Stimulated activated CD8-positive, alpha-beta memory T cell treated with anti-CD3 and anti-CD28 coated beads, Interleukin-7, amount 100 ng/mL, for 1 hour (primary cell): ENCODE results near the gene GMPS.
"Not testable (repeated sequence)": the region's sequence is repeated elsewhere in the genome, so short reads cannot be mapped to it uniquely, and the experiment has no call there.

Experiments
- DNase-seq, 2 donors: peaks; one replicate each; pipeline ENCODE4 v3.0.0-alpha.2; 2020; ENCODE audit warnings: low read depth in 2 of 2

GMPS gene

GRCh38 chr3:155872904-155873646 lies 2.6 kb downstream of the GMPS start:
- no peak for DNase-seq

DNA sequence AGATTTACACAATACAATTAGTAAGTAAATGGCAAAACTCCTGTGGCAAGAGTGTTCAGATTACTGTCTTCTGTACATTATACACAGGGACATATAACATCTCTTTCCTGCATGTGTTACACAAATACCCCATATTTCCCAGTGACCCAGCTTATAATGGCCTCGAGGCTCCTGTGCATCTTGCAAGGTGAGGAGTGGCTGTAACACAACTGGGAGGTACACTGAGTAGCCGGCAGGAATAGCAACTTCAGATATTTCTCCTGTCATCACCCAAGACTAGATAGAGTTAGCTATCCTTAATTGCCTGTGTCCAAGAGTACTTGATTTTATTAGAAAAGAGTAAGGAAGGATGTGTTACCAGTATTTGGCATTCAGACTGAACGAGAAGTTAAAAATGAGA lies 5.6 kb downstream of the GMPS start:
- DNase-seq, result no peak

DNA sequence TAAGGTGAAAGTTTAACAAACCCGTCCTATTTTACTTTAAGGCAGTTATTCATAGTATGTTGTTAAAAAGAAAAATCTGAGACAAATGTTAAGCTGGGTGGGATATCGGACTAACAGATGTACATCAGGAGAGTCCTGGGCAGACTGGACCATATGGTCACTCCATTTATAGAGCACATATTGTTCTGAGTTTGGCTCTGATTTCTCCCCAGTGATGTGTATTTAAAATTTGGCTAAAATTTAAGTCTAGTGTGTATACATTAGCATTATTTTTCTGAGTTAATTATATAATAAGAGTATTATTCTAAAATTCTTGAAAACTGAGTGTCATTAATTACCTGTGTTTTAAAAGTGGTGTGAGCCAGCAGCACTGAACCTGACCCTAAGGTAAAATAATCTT lies 6.1 kb downstream of the GMPS start:
- no peak for DNase-seq

DNA sequence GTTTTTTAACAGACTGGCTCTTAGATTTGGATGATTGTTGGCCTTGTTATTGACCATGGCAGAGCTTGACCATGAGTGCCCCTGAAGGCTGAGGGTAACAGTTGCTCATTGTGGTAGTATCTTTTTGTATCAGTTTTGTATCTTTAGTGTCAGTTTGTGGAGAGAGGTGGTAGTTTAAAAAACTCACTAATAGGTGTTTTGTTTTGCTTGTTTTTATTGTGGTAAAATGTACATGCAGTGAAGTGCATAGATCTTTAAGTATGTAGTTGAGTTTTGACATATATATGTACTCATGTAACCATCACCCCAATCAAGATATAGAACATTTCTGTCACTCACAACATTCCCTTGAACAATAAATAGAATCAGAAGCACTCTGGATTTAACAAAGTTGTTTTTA lies 9.8 kb downstream of the GMPS start:
- DNase-seq, result no peak

DNA sequence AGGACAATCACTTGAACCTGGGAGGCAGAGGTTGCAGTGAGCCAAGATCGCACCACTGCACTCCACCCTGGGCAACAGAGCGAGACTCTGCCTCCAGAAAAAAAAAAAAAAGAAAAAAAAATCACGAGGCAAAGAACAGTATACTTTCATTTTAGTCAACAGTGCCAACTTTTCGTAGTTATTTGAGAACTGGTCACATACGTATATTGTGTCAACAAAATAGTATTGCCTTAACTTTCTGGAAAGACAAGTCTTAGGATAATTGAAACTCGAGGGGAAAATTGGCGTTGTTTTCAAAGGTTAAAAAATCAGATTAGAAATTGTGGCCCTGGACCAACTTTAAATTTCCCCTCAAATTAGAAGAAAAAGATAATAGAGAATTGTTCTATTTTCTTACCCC lies 13.8 kb downstream of the GMPS start:
- no peak for DNase-seq

GRCh38 chr3:155885292-155885691 lies 14.8 kb downstream of the GMPS start:
- no peak for DNase-seq

GRCh38 chr3:155886348-155886747 lies 15.9 kb downstream of the GMPS start:
- not testable (repeated sequence) for DNase-seq

GRCh38 chr3:155886915-155887314 lies 16.5 kb downstream of the GMPS start:
- DNase-seq, result no peak

GRCh38 chr3:155889212-155889611 lies 18.8 kb downstream of the GMPS start:
- DNase-seq, result no peak

DNA sequence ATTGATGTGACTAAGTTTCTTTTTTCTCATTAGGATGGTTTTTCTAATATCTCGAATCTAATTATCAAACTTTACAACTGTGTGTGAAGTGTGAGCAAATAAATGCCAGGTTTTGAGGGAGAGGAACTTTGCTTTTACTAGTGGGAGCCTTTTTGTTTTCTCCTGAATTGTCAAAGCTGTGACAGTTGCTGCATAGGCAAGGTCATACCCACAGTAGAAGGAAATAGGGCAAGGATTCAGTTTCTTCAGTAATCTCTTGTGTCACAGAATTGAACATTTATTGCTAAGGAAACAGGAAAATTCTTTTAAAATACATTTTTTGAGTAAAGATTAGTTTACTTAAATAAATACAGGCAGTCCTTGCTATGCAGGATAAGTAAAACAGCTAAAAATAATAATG lies 19.5 kb downstream of the GMPS start:
- no peak for DNase-seq

- no peak for DNase-seq
Observed at GRCh38 chr3:155890671-155891190, 20.3 kb downstream of the GMPS start.

GRCh38 chr3:155891321-155891720 lies 20.9 kb downstream of the GMPS start:
- DNase-seq, result no peak

DNA sequence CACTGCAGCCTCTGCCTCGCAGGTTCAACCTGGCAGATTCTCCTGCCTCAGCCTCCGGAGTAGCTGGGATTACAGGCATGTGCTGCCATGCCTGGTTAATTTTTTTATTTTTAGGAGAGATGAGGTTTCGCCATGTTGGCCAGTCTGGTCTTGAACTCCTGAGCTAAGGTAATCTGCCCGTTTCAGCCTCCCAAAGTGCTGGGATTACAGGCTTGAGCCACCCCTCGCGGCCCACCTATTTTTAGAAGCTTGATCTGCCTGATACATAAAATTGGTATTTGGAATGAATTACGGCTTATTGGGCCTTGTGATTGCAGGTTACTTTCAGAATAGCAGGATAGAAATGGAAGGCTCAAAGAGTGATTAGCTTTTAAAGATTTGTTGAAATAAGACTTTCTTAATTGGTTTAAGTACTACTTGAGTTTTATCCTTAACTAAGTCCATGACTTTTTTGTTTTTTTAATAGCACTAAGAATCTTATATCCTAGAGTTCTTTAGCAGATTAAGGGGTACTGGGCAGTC lies 25.0 kb downstream of the GMPS start:
- no peak for DNase-seq

GRCh38 chr3:155906900-155907299 lies 36.5 kb downstream of the GMPS start:
- no peak for DNase-seq

- no peak for DNase-seq
Observed at GRCh38 chr3:155908086-155908485, 37.6 kb downstream of the GMPS start.

DNA sequence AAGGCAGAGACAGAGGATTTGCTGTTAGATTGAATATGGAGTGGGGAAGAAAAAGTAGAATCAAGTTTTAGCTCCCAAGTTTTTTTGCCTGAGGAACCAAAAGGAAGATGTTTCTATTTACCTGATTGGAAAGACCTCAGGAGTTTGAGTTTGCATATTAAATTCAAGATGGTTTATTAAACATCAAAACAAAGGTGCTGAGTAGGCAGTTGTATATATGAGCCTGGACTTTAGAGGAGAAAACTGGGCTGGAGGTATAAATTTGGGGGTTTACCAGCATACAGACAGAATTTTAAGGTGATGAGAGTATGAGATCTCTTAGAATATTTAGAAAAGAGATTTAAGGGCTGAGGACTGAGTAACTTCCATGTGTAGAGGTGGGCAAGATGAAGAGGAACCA lies 38.2 kb downstream of the GMPS start:
- DNase-seq, result no peak

GRCh38 chr3:155912090-155912489 lies 41.6 kb downstream of the GMPS start:
- no peak for DNase-seq

GRCh38 chr3:155912579-155913190 lies 42.2 kb downstream of the GMPS start:
- DNase-seq, result no peak

- no peak for DNase-seq
Observed at GRCh38 chr3:155917781-155918180, 47.3 kb downstream of the GMPS start.

DNA sequence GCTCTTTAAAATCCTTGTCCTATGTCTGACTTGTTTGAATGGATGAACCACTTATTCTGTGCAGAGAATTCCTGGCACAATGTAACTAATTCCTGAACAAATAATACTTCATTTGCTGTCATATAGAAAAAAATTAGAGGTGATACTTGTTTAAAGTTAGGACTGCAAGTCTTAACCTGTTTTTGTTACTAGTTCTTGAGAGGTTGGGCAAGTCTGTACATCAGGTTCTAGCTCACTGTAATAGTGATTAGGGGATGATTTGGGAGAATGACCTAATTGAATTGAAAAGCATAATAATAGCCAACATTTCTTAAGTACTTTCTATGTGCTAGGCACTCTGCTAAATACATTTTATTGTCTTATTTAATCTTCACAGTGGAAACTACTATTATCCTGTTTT lies 49.3 kb downstream of the GMPS start:
- DNase-seq, result no peak

DNA sequence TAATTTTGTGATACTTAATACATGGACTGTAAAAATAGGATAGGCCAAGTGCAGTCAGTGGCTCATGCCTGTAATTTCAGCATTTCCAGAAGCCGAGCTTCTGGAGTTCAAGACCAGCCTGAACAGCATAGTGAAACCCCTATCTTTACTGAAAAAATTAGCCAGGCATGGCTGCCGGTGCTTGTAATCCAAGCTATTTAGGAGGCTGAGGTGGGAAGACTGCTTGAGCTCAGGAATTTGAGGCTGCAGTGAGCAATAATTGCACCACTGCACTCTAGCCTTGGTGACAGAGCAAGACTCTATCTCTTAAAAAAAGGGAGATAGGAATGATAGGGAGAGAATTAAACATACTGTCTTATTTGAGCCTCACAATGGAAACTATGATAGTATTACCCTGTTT lies 51.0 kb downstream of the GMPS start:
- no peak for DNase-seq

GRCh38 chr3:155934230-155934629 lies 63.8 kb downstream of the GMPS start:
- DNase-seq, result no peak

GRCh38 chr3:155938409-155938808 lies 68.0 kb downstream of the GMPS start:
- DNase-seq, result no peak
